Osteocyte (in vitro differentiated cells): Measurements from ENCODE around the gene EIF4E3. TPM values are rescaled to one million over a fixed set of nuclear protein-coding genes. Genes with fewer than 3 reads are reported as not detected.

Experiments used
- DNase-seq: peaks from one replicate; pipeline ENCODE4 v3.0.0; 2021; ENCODE audit warnings: mixed read lengths; ENCODE audit not compliant: unreplicated experiment; ENCODE audit errors: extremely low spot score
- H3K27ac Mint-ChIP-seq: one replicate; pipeline ENCODE4 v1.8.0; 2021; ENCODE audit warnings: mild to moderate bottlenecking, mixed read lengths; ENCODE audit not compliant: unreplicated experiment
- H3K27me3 Mint-ChIP-seq: one replicate; pipeline ENCODE4 v1.8.0; 2021; ENCODE audit warnings: mixed read lengths; ENCODE audit not compliant: unreplicated experiment
- H3K36me3 Mint-ChIP-seq: one replicate; pipeline ENCODE4 v1.8.0; 2021; ENCODE audit warnings: mixed read lengths; ENCODE audit not compliant: unreplicated experiment
- H3K4me1 Mint-ChIP-seq: one replicate; pipeline ENCODE4 v1.8.0; 2021; ENCODE audit warnings: mixed read lengths; ENCODE audit not compliant: unreplicated experiment
- H3K4me3 Mint-ChIP-seq: one replicate; pipeline ENCODE4 v1.8.0; 2021; ENCODE audit warnings: mild to moderate bottlenecking, moderate library complexity, mixed read lengths; ENCODE audit not compliant: unreplicated experiment
- H3K9me3 Mint-ChIP-seq: one replicate; pipeline ENCODE4 v1.8.0; 2021; ENCODE audit warnings: mixed read lengths; ENCODE audit not compliant: unreplicated experiment
- CTCF ChIP-seq: fragments of 200-600 bp; sonication (generic); IDR thresholded peaks from 2 replicates; pipeline ENCODE4 v1.5.0; 2021; ENCODE audit warnings: antibody characterized with exemption, mild to moderate bottlenecking, moderate library complexity
- long read RNA-seq: library from polyadenylated mRNA; unstranded; transcript quantifications from one replicate; pipeline ENCODE4 v2.0.0, GENCODE V29; 2021
- total RNA-seq: library from RNA; stranded (reverse); gene quantifications from 2 replicates; pipeline ENCODE4 v1.2.1, GENCODE V29; 2021

The EIF4E3 gene
- 7.7 TPM in 2 replicates for total RNA-seq
- long read RNA-seq, full-length matches to known transcripts: 1 of 7 reads
- long read RNA-seq, partial matches to known transcripts: 2 of 7 reads
- long read RNA-seq, other reads (novel, unspliced or antisense): 4 of 7 reads

DNA sequence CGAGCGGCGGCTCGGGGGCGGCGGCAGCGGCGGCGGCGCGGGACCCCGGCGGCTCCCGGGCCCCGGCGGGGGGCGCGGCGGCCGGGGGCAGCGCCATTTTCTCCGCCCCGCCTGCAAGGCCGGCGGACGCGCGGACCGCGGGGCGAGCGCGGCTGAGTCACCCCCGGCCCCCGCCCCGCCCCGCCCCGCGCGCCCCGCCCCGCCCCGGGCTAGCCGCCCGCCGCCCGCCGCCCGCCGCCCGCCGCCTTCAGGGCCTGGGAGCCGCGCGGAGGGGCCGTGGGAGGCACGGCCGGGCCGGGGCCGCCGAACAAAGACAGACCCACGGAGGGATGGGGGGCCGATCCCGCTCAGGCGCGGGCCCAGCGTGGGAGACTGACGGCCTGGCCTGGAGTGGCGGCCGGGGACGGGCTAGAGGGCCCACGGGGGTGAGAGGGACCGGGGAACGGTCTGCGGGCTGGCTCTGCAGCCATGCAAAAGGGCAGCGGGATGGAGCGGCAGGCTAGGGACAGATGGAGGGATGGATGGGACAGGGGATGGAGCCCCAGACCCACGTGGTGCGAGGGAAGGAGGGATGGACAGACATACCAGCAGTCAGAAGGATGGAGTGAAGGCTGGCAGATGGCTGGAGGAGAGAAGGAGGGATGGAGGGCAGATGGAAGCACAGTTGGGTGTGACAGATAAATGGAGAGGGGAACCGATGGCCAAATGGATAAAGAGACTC is at the start of gene EIF4E3:
TSS of gene EIF4E3 (minus strand) at position 132 of the 721 bp plus-strand sequence. CDS start at position 97, 35 bp downstream.
- H3K9me3 Mint-ChIP-seq: no peaks in the 10 kb centered on the region
- peak within 1 kb of the TSS; percentile 9 for H3K27ac Mint-ChIP-seq
- no peak for DNase-seq
- peak within 1 kb of the TSS; percentile 75 for H3K4me3 Mint-ChIP-seq
- no peaks in the 10 kb centered on the region for H3K36me3 Mint-ChIP-seq
- peaks cover 12% of the 10 kb centered on the region for H3K4me1 Mint-ChIP-seq
- peaks cover 55% of the 10 kb centered on the region for H3K27me3 Mint-ChIP-seq
- TF ChIP-seq CTCF: no peak

GRCh38 chr3:71771884-71772283 is 46.7 kb upstream of the EIF4E3 start:
- H3K36me3 Mint-ChIP-seq: no peaks in the 10 kb centered on the region
- DNase-seq: no peak
- no peaks in the 10 kb centered on the region for H3K4me1 Mint-ChIP-seq
- H3K9me3 Mint-ChIP-seq: no peaks in the 10 kb centered on the region
- no peak overlapping the region for H3K4me3 Mint-ChIP-seq
- TF ChIP-seq CTCF: no peak
- no peak overlapping the region for H3K27ac Mint-ChIP-seq
- peaks cover 84% of the 10 kb centered on the region for H3K27me3 Mint-ChIP-seq

- TF ChIP-seq CTCF: no peak
- H3K36me3 Mint-ChIP-seq: no peaks in the 10 kb centered on the region
- no peak overlapping the region for H3K27ac Mint-ChIP-seq
- H3K4me1 Mint-ChIP-seq: no peaks in the 10 kb centered on the region
- no peak for DNase-seq
- no peaks in the 10 kb centered on the region for H3K9me3 Mint-ChIP-seq
- peaks cover 84% of the 10 kb centered on the region for H3K27me3 Mint-ChIP-seq
- no peak overlapping the region for H3K4me3 Mint-ChIP-seq
These were observed 45.9 kb upstream of the EIF4E3 start for GRCh38 chr3:71771126-71771525.

DNA sequence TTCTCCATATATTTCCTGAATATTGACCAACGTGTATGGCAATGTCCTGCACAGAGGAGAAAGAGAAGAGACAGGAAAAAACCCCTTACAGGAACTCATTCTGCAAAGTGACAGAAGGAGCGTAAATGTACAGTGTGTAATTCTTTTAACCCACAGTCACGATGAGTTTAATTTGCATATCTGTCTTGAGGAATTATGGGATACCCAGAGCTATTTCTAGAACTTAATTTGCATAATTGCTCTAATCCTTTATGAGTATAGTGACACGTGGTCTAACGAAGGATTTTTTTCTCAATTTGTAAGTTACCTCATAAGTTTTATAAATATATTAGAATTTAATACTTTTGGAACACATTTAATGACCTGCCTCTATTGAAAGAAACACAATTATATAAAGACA is 38.2 kb upstream of the EIF4E3 start:
- Mint-ChIP-seq H3K27me3 (peaks cover 76% of the 10 kb centered on the region), H3K4me1 (no peaks in the 10 kb centered on the region)
- TF ChIP-seq CTCF: no peak

DNA sequence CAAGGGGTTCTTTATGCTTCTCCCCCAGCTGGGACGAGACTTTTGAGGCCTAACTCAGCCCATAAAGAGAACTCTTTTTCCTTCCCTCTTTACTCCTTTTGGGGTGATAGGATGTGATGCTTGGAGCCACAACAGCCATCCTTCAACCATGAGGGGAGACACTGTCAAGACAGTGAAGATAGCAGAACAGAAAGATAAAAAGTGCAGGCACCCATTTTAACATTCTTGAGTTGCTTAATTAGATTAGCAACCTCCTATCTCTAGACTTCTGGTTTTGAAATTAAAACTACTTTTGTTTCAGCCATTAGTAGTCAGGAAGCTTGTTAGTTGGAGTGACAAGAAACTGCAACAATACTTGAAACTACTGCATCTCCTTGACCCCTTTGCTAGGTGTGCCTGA is 34.9 kb upstream of the EIF4E3 start:
- TF ChIP-seq CTCF: no peak
- Mint-ChIP-seq H3K4me1 (no peaks in the 10 kb centered on the region), H3K36me3 (no peaks in the 10 kb centered on the region), H3K27me3 (peaks cover 80% of the 10 kb centered on the region), H3K4me3 (no peak overlapping the region), H3K9me3 (no peaks in the 10 kb centered on the region), H3K27ac (no peak overlapping the region)
- no peak for DNase-seq

More for the DNA sequence above, 38.2 kb upstream of the EIF4E3 start:
- no peaks in the 10 kb centered on the region for H3K9me3 Mint-ChIP-seq
- H3K27ac Mint-ChIP-seq: no peak overlapping the region
- DNase-seq: no peak
- H3K36me3 Mint-ChIP-seq: no peaks in the 10 kb centered on the region
- no peak overlapping the region for H3K4me3 Mint-ChIP-seq
